Naive B cell (primary cell): ENCODE measurements around the gene MUC22. TPM values are rescaled to one million over a fixed set of nuclear protein-coding genes. Genes with fewer than 3 reads are reported as not detected.
A peak's percentile ranks its signal among the peaks of the same experiment; 100 is the strongest.
"Not testable (repeated sequence)": the region's sequence is repeated elsewhere in the genome, so short reads cannot be mapped to it uniquely, and the experiment has no call there.

Experiments
- ATAC-seq, 2 donors: fragments of 150-1000 bp; cut with Tn5 transposase; 2 replicates each; pipeline ENCODE4 v1.10.0; 2021; ENCODE audit warnings: low read depth in 2 of 2, mild to moderate bottlenecking in 2 of 2, moderate library complexity in 2 of 2
- DNase-seq: peaks from one replicate; pipeline ENCODE4 v3.0.0; 2022
- H3K27ac Mint-ChIP-seq, 6 donors: one replicate each; pipeline ENCODE4 v1.8.0; 2020 to 2022; ENCODE audit warnings: mild to moderate bottlenecking in 6 of 6, mixed read lengths in 6 of 6, moderate library complexity in 5 of 6, inconsistent platforms in 2 of 6
- H3K27me3 Mint-ChIP-seq, 3 donors: one replicate each; pipeline ENCODE4 v1.8.0; 2021 to 2022; ENCODE audit warnings: mixed read lengths in 3 of 3, mild to moderate bottlenecking in 1 of 3
- H3K36me3 Mint-ChIP-seq, 2 donors: one replicate each; pipeline ENCODE4 v1.8.0; 2020 to 2022; ENCODE audit warnings: mixed read lengths in 2 of 2, inconsistent platforms in 1 of 2, mild to moderate bottlenecking in 1 of 2
- H3K4me1 Mint-ChIP-seq, 3 donors: one replicate each; pipeline ENCODE4 v1.8.0; 2020 to 2022; ENCODE audit warnings: mixed read lengths in 3 of 3, inconsistent platforms in 1 of 3, mild to moderate bottlenecking in 1 of 3, moderate library complexity in 1 of 3
- H3K4me3 Mint-ChIP-seq, 8 donors: one replicate each; pipeline ENCODE4 v1.8.0; 2020 to 2022; ENCODE audit warnings: mild to moderate bottlenecking in 8 of 8, mixed read lengths in 8 of 8, moderate library complexity in 8 of 8, inconsistent platforms in 2 of 8
- H3K9me3 Mint-ChIP-seq, 7 donors: one replicate each; pipeline ENCODE4 v1.8.0; 2020 to 2022; ENCODE audit warnings: mixed read lengths in 7 of 7, mild to moderate bottlenecking in 5 of 7, inconsistent platforms in 2 of 7, moderate library complexity in 1 of 7
- polyA plus RNA-seq, 6 donors: library from polyadenylated mRNA; unstranded; fragments of 300-500 nt; fragmentation: Illumina TruSeq; gene quantifications; one replicate each; pipeline ENCODE4 v1.2.3, GENCODE V29; 2021; ENCODE audit warnings: low read depth in 6 of 6

MUC22 gene
- polyA plus RNA-seq: not detected

GRCh38 chr6:31010393-31011060 is at the start of gene MUC22:
Gene MUC22, plus strand, starts transcription at chr6:31010474. Its CDS starts 233 bp downstream, at chr6:31010707.
- Mint-ChIP-seq H3K4me3 (no peak within 1 kb of the TSS), H3K27ac (peak within 1 kb of the TSS in 1 of 6 donors; percentile 18), H3K4me1 (no peaks in the 10 kb centered on the region), H3K9me3 (peaks cover 0 to 4% (median 3%) of the 10 kb centered on the region in 7 donors), H3K27me3 (peaks cover 33 to 63% (median 54%) of the 10 kb centered on the region in 3 donors), H3K36me3 (no peaks in the 10 kb centered on the region)
- no peak for ATAC-seq
- no peak for DNase-seq

GRCh38 chr6:30960907-30961673 is 49.2 kb upstream of the MUC22 start:
- H3K27ac Mint-ChIP-seq: peak overlapping the region in 1 of 6 donors; percentile 7
- peaks cover 0 to 8% of the 10 kb centered on the region in 2 donors for H3K36me3 Mint-ChIP-seq
- DNase-seq (no peak), ATAC-seq (no peak)
- peaks cover 0 to 15% (median 12%) of the 10 kb centered on the region in 3 donors for H3K4me1 Mint-ChIP-seq
- no peak overlapping the region for H3K4me3 Mint-ChIP-seq
- H3K27me3 Mint-ChIP-seq: peaks cover 15 to 61% (median 55%) of the 10 kb centered on the region in 3 donors
- H3K9me3 Mint-ChIP-seq: no peaks in the 10 kb centered on the region

GRCh38 chr6:30962716-30963115 is 47.6 kb upstream of the MUC22 start:
- Mint-ChIP-seq H3K9me3 (no peaks in the 10 kb centered on the region), H3K36me3 (peaks cover 0 to 8% of the 10 kb centered on the region in 2 donors)

GRCh38 chr6:30963641-30964040 is 46.6 kb upstream of the MUC22 start:
- Mint-ChIP-seq H3K36me3 (peaks cover 0 to 8% of the 10 kb centered on the region in 2 donors), H3K4me1 (peaks cover 0 to 3% (median 0%) of the 10 kb centered on the region in 3 donors), H3K27ac (no peak overlapping the region), H3K27me3 (peaks cover 22 to 57% (median 56%) of the 10 kb centered on the region in 3 donors), H3K9me3 (no peaks in the 10 kb centered on the region), H3K4me3 (no peak overlapping the region)
- ATAC-seq (no peak), DNase-seq (no peak)

More at GRCh38 chr6:30962716-30963115, 47.6 kb upstream of the MUC22 start:
- ATAC-seq (no peak), DNase-seq (no peak)
- Mint-ChIP-seq H3K27me3 (peaks cover 22 to 66% (median 64%) of the 10 kb centered on the region in 3 donors), H3K4me3 (no peak overlapping the region), H3K4me1 (peaks cover 0 to 3% (median 0%) of the 10 kb centered on the region in 3 donors), H3K27ac (no peak overlapping the region)

- Mint-ChIP-seq H3K9me3 (no peaks in the 10 kb centered on the region), H3K36me3 (peaks cover 0 to 8% of the 10 kb centered on the region in 2 donors), H3K27ac (no peak overlapping the region), H3K27me3 (peaks cover 22 to 54% (median 53%) of the 10 kb centered on the region in 3 donors), H3K4me3 (no peak overlapping the region), H3K4me1 (peaks cover 0 to 4% (median under 1%) of the 10 kb centered on the region in 3 donors)
- DNase-seq: no peak
- ATAC-seq: no peak
Measured at GRCh38 chr6:30964075-30964474, 46.2 kb upstream of the MUC22 start.

- peaks cover 23 to 52% (median 50%) of the 10 kb centered on the region in 3 donors for H3K27me3 Mint-ChIP-seq
- peaks cover 4 to 9% (median 6%) of the 10 kb centered on the region in 3 donors for H3K4me1 Mint-ChIP-seq
- no peak overlapping the region for H3K4me3 Mint-ChIP-seq
- ATAC-seq (no peak), DNase-seq (no peak)
- H3K9me3 Mint-ChIP-seq: peaks cover 0 to 3% (median 0%) of the 10 kb centered on the region in 7 donors
- H3K36me3 Mint-ChIP-seq: peaks cover 0 to 8% of the 10 kb centered on the region in 2 donors
- H3K27ac Mint-ChIP-seq: no peak overlapping the region
Measured at GRCh38 chr6:30965140-30965601, 45.1 kb upstream of the MUC22 start.

- peaks cover 0 to 8% of the 10 kb centered on the region in 2 donors for H3K36me3 Mint-ChIP-seq
- H3K27me3 Mint-ChIP-seq: peaks cover 23 to 49% (median 46%) of the 10 kb centered on the region in 3 donors
- H3K9me3 Mint-ChIP-seq: peaks cover 0 to 3% (median 0%) of the 10 kb centered on the region in 7 donors
- no peak for ATAC-seq
- peak overlapping the region in 1 of 6 donors; percentile 34 for H3K27ac Mint-ChIP-seq
- H3K4me1 Mint-ChIP-seq: peaks cover 4 to 9% (median 6%) of the 10 kb centered on the region in 3 donors
- DNase-seq: no peak
- H3K4me3 Mint-ChIP-seq: peak overlapping the region in 1 of 8 donors; percentile 23
Measured at GRCh38 chr6:30966154-30966553, 44.1 kb upstream of the MUC22 start.

- not testable (repeated sequence) for H3K4me1 Mint-ChIP-seq, DNase-seq, H3K9me3 Mint-ChIP-seq, H3K36me3 Mint-ChIP-seq, H3K4me3 Mint-ChIP-seq, ATAC-seq
- H3K27ac Mint-ChIP-seq: peak overlapping the region in 3 of 6 donors; percentile 23 to 81 (median 26)
- H3K27me3 Mint-ChIP-seq: peaks cover 19 to 58% (median 57%) of the 10 kb centered on the region in 3 donors
Measured at GRCh38 chr6:30969171-30969570, 41.1 kb upstream of the MUC22 start.

GRCh38 chr6:30970946-30971345 is 39.3 kb upstream of the MUC22 start:
- Mint-ChIP-seq H3K36me3 (no peaks in the 10 kb centered on the region), H3K4me3 (no peak overlapping the region), H3K4me1 (peaks cover 4 to 6% (median 6%) of the 10 kb centered on the region in 3 donors), H3K27ac (no peak overlapping the region), H3K9me3 (peaks cover 0 to 3% (median 0%) of the 10 kb centered on the region in 7 donors), H3K27me3 (peaks cover 13 to 40% (median 39%) of the 10 kb centered on the region in 3 donors)
- ATAC-seq: no peak
- DNase-seq: no peak

- Mint-ChIP-seq H3K9me3 (peaks cover 0 to 4% (median 0%) of the 10 kb centered on the region in 7 donors), H3K36me3 (no peaks in the 10 kb centered on the region), H3K4me3 (peak overlapping the region in 1 of 8 donors; percentile 21), H3K27ac (no peak overlapping the region), H3K4me1 (peaks cover 4 to 6% (median 6%) of the 10 kb centered on the region in 3 donors), H3K27me3 (peaks cover 5 to 38% (median 35%) of the 10 kb centered on the region in 3 donors)
- no peak for DNase-seq
- no peak for ATAC-seq
Measured at GRCh38 chr6:30972816-30973215, 37.5 kb upstream of the MUC22 start.

- Mint-ChIP-seq H3K27me3 (peaks cover 11 to 43% (median 40%) of the 10 kb centered on the region in 3 donors), H3K27ac (no peak overlapping the region), H3K4me3 (no peak overlapping the region), H3K9me3 (peaks cover 0 to 3% (median 0%) of the 10 kb centered on the region in 7 donors), H3K36me3 (no peaks in the 10 kb centered on the region), H3K4me1 (peaks cover 0 to 5% (median 0%) of the 10 kb centered on the region in 3 donors)
- DNase-seq (no peak), ATAC-seq (no peak)
Measured at GRCh38 chr6:30974490-30975252, 35.6 kb upstream of the MUC22 start.

GRCh38 chr6:30979141-30979540 is 31.1 kb upstream of the MUC22 start:
- ATAC-seq: no peak
- no peak for DNase-seq
- Mint-ChIP-seq H3K27ac (peak overlapping the region in 1 of 6 donors; percentile 22), H3K27me3 (peaks cover 44 to 57% (median 45%) of the 10 kb centered on the region in 3 donors), H3K4me3 (no peak overlapping the region), H3K36me3 (peaks cover 0 to 4% of the 10 kb centered on the region in 2 donors), H3K4me1 (peaks cover 0 to 5% (median 0%) of the 10 kb centered on the region in 3 donors), H3K9me3 (peaks cover 0 to 3% (median 0%) of the 10 kb centered on the region in 7 donors)
